GM18505 (cell line): ENCODE results near the gene FAM171A1.

Experiments
- ATAC-seq: cut with Tn5 transposase; IDR thresholded peaks from one replicate; pipeline ENCODE4 v1.9.1; 2021; ENCODE audit not compliant: unreplicated experiment
- POLR2A ChIP-seq: IDR thresholded peaks from 4 replicates; pipeline ENCODE4 v1.6.1; 2011; ENCODE audit warnings: borderline replicate concordance; ENCODE audit not compliant: insufficient read depth, insufficient read length; ENCODE audit errors: extremely low read depth

Gene FAM171A1

GRCh38 chr10:15254808-15255648 is 116.1 kb downstream of the FAM171A1 start:
- peak; percentile 52 for ATAC-seq

DNA sequence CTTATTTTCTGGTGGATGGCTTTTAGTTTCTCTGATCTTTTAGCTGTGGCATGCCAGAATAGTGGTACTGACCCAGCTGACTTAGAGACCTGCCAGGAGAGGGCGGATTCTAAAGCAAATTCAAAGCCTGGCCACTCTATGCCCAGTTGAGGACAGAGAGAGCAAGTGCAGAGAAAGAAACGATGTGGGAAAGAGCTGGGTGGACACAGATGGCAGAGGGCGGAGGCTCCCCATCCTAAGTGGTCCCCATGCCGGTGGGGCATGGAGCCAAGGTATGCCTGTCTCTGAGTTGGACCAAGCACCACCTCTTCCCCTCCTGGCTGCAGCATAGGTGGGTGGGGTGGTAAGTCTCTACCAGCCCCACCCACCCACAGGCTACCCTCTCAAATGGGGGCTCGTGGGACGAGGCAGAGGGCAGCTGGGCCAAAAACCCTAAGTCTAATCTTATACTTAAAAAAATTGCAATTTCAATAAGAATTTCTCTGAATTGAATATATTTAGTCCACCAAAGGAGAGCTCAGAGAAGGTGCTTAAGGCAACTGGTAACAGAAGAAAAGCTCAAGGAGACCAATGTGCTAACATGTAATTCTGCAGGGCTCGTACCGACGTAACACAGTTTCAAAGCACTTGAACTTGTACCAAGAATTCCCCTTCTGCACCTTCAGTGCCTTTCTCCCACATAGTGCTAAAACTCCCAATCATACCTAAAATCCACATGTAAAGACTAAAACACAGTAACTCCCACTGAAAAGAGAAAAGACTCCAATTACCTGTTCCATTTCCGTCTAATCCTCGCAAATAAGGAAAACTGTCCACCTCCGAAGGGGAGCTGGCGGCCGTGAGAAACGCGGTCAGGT is 116.9 kb downstream of the FAM171A1 start:
- peak; percentile 54 for ATAC-seq

More at GRCh38 chr10:15254808-15255648, 116.1 kb downstream of the FAM171A1 start:
- TF ChIP-seq POLR2A: no peak

DNA sequence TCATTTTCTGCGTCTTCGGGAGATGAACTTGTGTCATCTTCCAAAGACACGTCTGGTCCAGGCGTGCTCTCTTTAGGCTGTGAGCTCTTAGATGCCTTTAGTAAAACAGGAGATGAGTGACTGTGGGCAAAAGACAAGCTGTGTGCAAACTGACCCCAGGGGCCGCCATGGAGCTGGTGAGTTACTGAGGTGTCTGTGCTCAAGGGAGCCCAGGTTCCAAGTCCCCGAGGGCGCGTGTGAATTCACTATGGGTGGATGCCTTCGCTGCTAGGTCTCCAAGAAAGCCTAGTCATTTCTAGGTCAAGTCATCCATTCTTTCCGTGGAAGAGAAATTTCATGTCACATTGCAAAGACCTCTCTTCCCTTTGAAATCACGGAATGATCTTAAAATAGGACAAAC is 118.7 kb downstream of the FAM171A1 start:
- ATAC-seq: no peak
- TF ChIP-seq POLR2A: no peak

More for the DNA sequence above, 116.9 kb downstream of the FAM171A1 start:
- TF ChIP-seq POLR2A: no peak

DNA sequence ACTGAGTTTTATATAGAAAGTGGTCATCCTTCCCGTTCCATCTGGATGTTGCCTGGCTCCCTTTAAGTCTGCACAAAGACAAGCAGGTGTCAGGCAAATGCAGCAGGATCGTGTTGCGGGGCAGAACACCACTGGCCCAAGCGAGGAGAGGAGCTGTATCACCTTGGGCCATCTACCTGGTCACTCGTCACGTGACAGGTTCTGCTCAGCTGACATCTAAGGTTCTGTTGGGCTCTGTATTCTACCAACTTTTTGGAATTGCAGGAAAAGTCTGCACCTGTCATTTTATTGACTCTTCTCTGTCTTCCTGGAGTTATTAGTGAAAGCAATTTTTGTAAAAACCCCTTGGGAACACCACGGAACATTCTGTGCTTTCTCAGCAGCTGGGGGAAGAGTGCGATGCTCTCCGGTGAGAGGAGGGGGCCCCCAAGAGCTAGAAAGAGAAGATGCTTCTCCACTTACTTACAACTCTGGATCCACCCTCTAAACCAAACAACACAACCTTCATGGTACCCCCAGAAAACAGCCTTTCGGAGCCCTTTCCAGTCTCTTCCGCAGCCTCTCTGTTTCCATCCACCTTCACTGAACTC is 119.2 kb downstream of the FAM171A1 start:
- no peak for ATAC-seq
- TF ChIP-seq POLR2A: no peak

GRCh38 chr10:15245530-15245929 is 125.6 kb downstream of the FAM171A1 start:
- TF ChIP-seq POLR2A: no peak
- ATAC-seq: no peak

DNA sequence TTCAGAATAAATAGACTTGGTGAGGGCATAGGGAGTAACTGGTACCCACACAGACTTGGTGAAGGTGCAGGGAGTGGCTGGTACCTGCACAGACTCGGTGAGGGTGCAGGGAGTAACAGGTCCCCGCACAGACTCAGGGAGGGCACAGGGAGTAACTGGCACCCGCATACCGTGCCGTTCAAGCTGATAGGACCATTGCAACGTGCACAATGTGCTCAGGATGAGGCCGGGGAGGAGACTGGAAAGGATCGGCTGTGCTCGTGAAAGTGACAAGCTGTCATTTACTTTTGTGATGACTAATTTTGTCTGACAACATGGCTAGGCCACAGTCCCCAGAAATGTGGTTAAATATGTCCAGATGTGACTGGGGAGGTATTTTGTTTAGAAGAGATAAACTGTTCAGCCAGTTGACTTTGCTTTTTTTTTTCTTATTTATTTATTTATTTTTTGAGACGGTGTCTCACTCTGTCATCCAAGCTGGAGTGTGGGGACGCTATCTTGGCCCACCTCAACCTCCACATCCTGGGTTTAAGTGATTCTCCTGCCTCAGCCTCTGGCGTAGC is 126.4 kb downstream of the FAM171A1 start:
- ATAC-seq: no peak
- TF ChIP-seq POLR2A: no peak

DNA sequence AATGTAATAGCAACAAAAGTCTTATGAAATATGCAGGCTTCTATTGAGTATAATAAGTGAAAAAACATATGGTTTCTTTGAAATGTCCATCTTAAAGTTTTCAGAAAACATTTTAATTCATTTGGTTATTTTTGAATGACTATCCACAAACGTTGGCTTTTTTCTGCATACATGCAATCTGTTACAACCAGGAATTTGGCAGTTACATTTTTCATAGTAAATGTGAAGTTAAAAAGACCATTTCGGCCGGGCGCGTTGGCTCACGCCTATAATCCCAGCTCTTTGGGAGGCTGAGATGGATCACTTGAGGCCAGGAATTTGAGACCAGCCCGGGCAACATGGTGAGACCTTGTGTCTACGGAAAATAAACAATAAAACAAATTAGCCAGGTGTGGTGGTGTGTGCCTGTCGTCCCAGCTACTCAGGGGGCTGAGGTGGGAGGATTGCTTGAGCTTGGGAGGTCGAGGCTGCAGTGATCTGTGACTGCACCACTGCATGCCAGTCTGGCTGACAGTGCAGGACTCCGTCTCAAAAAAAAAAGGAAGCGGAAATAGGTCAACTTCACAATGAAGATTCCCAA is 128.7 kb downstream of the FAM171A1 start:
- ATAC-seq: no peak
- no peak for TF ChIP-seq POLR2A

- ATAC-seq: no peak
- no peak for TF ChIP-seq POLR2A
Measured at GRCh38 chr10:15241306-15241705, 129.8 kb downstream of the FAM171A1 start.

- no peak for ATAC-seq
Measured at GRCh38 chr10:15238555-15239335, 132.3 kb downstream of the FAM171A1 start.

DNA sequence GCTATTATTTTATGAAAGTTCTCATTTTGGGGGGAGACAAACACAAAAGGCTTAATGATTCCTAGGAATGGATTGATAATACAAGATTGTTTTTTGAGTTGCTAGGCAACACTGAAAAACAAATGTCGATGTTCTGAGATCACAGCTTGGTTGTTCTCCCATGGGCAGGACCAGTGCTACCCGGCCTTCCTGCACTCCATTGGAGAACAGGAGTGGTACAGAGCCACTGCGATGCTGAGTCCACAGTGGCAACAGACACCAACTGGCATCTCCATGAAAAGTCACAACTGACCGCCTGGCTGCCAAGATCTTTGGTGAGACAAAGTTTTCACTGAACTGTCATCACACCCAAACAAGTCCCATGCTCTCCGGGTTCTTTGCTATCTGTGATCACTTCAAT is 133.7 kb downstream of the FAM171A1 start:
- ATAC-seq: no peak
- no peak for TF ChIP-seq POLR2A

More at GRCh38 chr10:15238555-15239335, 132.3 kb downstream of the FAM171A1 start:
- no peak for TF ChIP-seq POLR2A

GRCh38 chr10:15236340-15236739 is 134.7 kb downstream of the FAM171A1 start:
- no peak for TF ChIP-seq POLR2A
- ATAC-seq: no peak

GRCh38 chr10:15232279-15232678 is 138.8 kb downstream of the FAM171A1 start:
- no peak for TF ChIP-seq POLR2A
- ATAC-seq: no peak
